HepG2 (cell line): ENCODE data around the gene POLN. TPM values are rescaled to one million over a fixed set of nuclear protein-coding genes. Genes with fewer than 3 reads are reported as not detected.
A peak's percentile ranks its signal among the peaks of the same experiment; 100 is the strongest.

Source experiments
- ESRRA ChIP-seq: sonication (generic); formaldehyde crosslinking; IDR thresholded peaks from 2 replicates; pipeline ENCODE4 v1.5.1; 2020; ENCODE audit warnings: mild to moderate bottlenecking, low read depth, missing genetic modification reagents
- ETV5 ChIP-seq: IDR thresholded peaks from 2 replicates; pipeline ENCODE4 v1.6.1; 2018; ENCODE audit warnings: missing biosample characterization, missing genetic modification reagents, inconsistent platforms, borderline replicate concordance
- FOXK1 ChIP-seq: sonication (generic); formaldehyde crosslinking; IDR thresholded peaks from 2 replicates; pipeline ENCODE4 v1.4.0; 2020; ENCODE audit warnings: low read depth, missing genetic modification reagents, borderline replicate concordance
- GPN1 ChIP-seq: sonication (generic); formaldehyde crosslinking; IDR thresholded peaks from 2 replicates; pipeline ENCODE4 v1.5.1; 2020; ENCODE audit warnings: missing genetic modification reagents, borderline replicate concordance
- MIER2 ChIP-seq: IDR thresholded peaks from 2 replicates; pipeline ENCODE4 v1.6.1; 2016; ENCODE audit warnings: missing biosample characterization, missing genetic modification reagents
- POLR2AphosphoS5 ChIP-seq: IDR thresholded peaks from 2 replicates; pipeline ENCODE4 v1.6.1; 2012; ENCODE audit warnings: low read depth, low read length
- RBM39 ChIP-seq: fragments of 200-400 bp; formaldehyde crosslinking; IDR thresholded peaks from one replicate; pipeline ENCODE4 v1.6.1; 2018; ENCODE audit warnings: antibody characterized with exemption, mild to moderate bottlenecking, low read depth, low read length; ENCODE audit not compliant: poor library complexity, severe bottlenecking
- REL ChIP-seq: sonication (generic); formaldehyde crosslinking; conservative IDR thresholded peaks from 2 replicates; pipeline ENCODE4 v1.8.0; 2022; ENCODE audit warnings: mild to moderate bottlenecking, missing genetic modification reagents, moderate library complexity
- RELA ChIP-seq: sonication (generic); formaldehyde crosslinking; IDR thresholded peaks from 2 replicates; pipeline ENCODE4 v1.4.0; 2020; ENCODE audit warnings: missing genetic modification reagents
- RXRA ChIP-seq: sonication (generic); formaldehyde crosslinking; IDR thresholded peaks from 2 replicates; pipeline ENCODE4 v1.5.1; 2020; ENCODE audit warnings: missing genetic modification reagents
- TOPORS ChIP-seq: sonication (generic); formaldehyde crosslinking; IDR thresholded peaks from 2 replicates; pipeline ENCODE4 v1.8.0; 2023; ENCODE audit warnings: mild to moderate bottlenecking, missing genetic modification reagents
- ZFX ChIP-seq: sonication (generic); formaldehyde crosslinking; IDR thresholded peaks from 2 replicates; pipeline ENCODE4 v1.4.0; 2020; ENCODE audit warnings: mild to moderate bottlenecking, low read depth, missing genetic modification reagents, moderate library complexity
- ZMYM2 ChIP-seq: sonication (generic); formaldehyde crosslinking; IDR thresholded peaks from 2 replicates; pipeline ENCODE4 v1.8.0; 2022; ENCODE audit warnings: mild to moderate bottlenecking, missing genetic modification reagents
- ZNF10 ChIP-seq: sonication (generic); formaldehyde crosslinking; IDR thresholded peaks from 2 replicates; pipeline ENCODE4 v1.4.0; 2020; ENCODE audit warnings: mild to moderate bottlenecking, low read depth, missing genetic modification reagents, borderline replicate concordance
- ZNF180 ChIP-seq: sonication (generic); formaldehyde crosslinking; IDR thresholded peaks from 2 replicates; pipeline ENCODE4 v1.4.0; 2020; ENCODE audit warnings: low read depth, missing genetic modification reagents, borderline replicate concordance
- ZNF235 ChIP-seq: sonication (generic); formaldehyde crosslinking; IDR thresholded peaks from 2 replicates; pipeline ENCODE4 v1.8.1; 2023; ENCODE audit warnings: mild to moderate bottlenecking, missing genetic modification reagents, borderline replicate concordance
- ZNF274 ChIP-seq: sonication (generic); formaldehyde crosslinking; IDR thresholded peaks from 2 replicates; pipeline ENCODE4 v1.5.1; 2020; ENCODE audit warnings: mild to moderate bottlenecking, missing genetic modification reagents
- ZNF292 ChIP-seq: sonication (generic); formaldehyde crosslinking; IDR thresholded peaks from 2 replicates; pipeline ENCODE4 v1.8.1; 2022; ENCODE audit warnings: mild to moderate bottlenecking, low read depth, missing genetic modification reagents, borderline replicate concordance
- ZNF614 ChIP-seq: IDR thresholded peaks from 2 replicates; pipeline ENCODE4 v1.6.1; 2018; ENCODE audit warnings: missing biosample characterization, missing genetic modification reagents, inconsistent platforms, borderline replicate concordance
- ZNF644 ChIP-seq: IDR thresholded peaks from 2 replicates; pipeline ENCODE4 v1.6.1; 2016; ENCODE audit warnings: low read depth
- ZNF776 ChIP-seq: sonication (generic); formaldehyde crosslinking; IDR thresholded peaks from 2 replicates; pipeline ENCODE4 v1.4.0; 2020; ENCODE audit warnings: mild to moderate bottlenecking, missing genetic modification reagents
- polyA plus RNA-seq, 8 experiments: library from polyadenylated mRNA; depleted of rRNA in 3 of 8; stranded (reverse) in 7 of 8; unstranded in 1 of 8; fragments of >200 nt; fragmentation: Illumina TruSeq in 4 of 8; extraction: Trizol in 4 of 8; gene quantifications; 2 replicates each; pipeline versions ENCODE4 v1.2.1 to v1.2.3, GENCODE V29; 2011 to 2016; ENCODE audit warnings: low read depth in 4 of 8, missing spikeins in 1 of 8, mixed read lengths in 1 of 8; ENCODE audit not compliant: insufficient read depth in 1 of 8
- total RNA-seq, 5 experiments: library from RNA; depleted of rRNA; stranded (reverse); fragments of >200 nt; fragmentation: Illumina TruSeq; extraction: Trizol; gene quantifications; 2 replicates each; pipeline ENCODE4 v1.2.3, GENCODE V29; 2016; ENCODE audit warnings: low read depth in 1 of 5
- TF ChIP-seq, protein P1 (sequence below): sonication (generic); formaldehyde crosslinking; IDR thresholded peaks from 2 replicates; pipeline ENCODE4 v1.4.0; 2020; ENCODE audit warnings: mild to moderate bottlenecking, missing genetic modification reagents
- TF ChIP-seq, protein P2 (sequence below): IDR thresholded peaks from 2 replicates; pipeline ENCODE4 v1.6.1; 2012; ENCODE audit warnings: low read depth, low read length, improper control_type of control experiment
- TF ChIP-seq, protein P3 (sequence below): sonication (generic); formaldehyde crosslinking; IDR thresholded peaks from 2 replicates; pipeline ENCODE4 v1.4.0; 2020; ENCODE audit warnings: low read depth, mild to moderate bottlenecking, missing genetic modification reagents
- TF ChIP-seq, protein P4 (sequence below): sonication (generic); formaldehyde crosslinking; IDR thresholded peaks from 2 replicates; pipeline ENCODE4 v1.8.0; 2022; ENCODE audit warnings: mild to moderate bottlenecking, missing genetic modification reagents; ENCODE audit not compliant: insufficient replicate concordance

POLN gene
- total and polyA plus RNA-seq, 2 of the 13 experiments (the other 11 are each of a cell fraction or from before 2014, with no cell fraction given), result 0.93 to 1.5 TPM

DNA sequence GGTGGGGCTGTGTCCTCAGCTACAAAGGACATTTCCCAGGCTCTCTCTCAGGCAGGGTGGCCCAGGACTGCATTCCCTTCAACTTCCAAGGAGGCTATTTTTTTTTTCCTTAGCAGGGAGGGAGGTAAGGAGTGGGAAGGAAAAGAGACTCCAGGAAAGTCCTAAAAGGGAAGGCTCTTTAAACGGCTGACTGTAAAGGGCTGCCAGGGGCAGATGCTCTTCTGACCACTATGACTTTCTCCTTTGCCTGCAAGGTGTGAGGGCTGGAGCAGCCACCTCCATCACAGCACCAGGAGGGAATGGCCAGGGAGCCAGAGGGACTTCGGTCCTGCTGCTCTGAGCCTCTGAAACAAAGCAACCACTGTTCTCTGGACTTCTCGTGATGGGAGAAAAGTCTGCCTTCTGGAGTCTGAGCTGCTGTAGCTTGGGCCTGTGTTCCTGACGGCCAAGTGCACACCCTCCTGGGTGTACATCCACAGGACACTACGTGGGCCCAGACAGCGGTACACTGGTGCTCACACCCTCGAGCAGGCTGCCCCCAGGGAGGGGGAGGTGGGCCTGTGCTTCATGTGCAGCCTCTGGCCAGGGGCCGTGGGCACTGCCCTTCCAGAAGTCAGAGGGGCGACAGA, 164.9 kb downstream of the POLN start (continued):
- TF ChIP-seq REL (CRISPR knock-in tag) (no peak), RBM39 (no peak), ETV5 (CRISPR knock-in tag) (no peak), ZNF180 (CRISPR knock-in tag) (no peak), TOPORS (no peak), ZNF10 (CRISPR knock-in tag) (no peak), MIER2 (no peak), ZNF274 (CRISPR knock-in tag) (0 out of 2 replicates have a peak, but pooled peaks have one; percentile 5), ZNF292 (CRISPR knock-in tag) (peak; percentile 81), RXRA (CRISPR knock-in tag) (peak; percentile 29; the same call in 1 of the 2 replicates), ZNF644 (CRISPR knock-in tag) (no peak), RELA (CRISPR knock-in tag) (no peak), ZFX (CRISPR knock-in tag) (peak; percentile 67; the same call in 1 of the 2 replicates), GPN1 (CRISPR knock-in tag) (no peak), ZNF235 (CRISPR knock-in tag) (no peak), ZNF776 (CRISPR knock-in tag) (no peak), POLR2AphosphoS5 (no peak), ZNF614 (CRISPR knock-in tag) (no peak), ZMYM2 (CRISPR knock-in tag) (no peak), FOXK1 (no peak), ESRRA (CRISPR knock-in tag) (no peak)
- TF ChIP-seq, protein P1, sequence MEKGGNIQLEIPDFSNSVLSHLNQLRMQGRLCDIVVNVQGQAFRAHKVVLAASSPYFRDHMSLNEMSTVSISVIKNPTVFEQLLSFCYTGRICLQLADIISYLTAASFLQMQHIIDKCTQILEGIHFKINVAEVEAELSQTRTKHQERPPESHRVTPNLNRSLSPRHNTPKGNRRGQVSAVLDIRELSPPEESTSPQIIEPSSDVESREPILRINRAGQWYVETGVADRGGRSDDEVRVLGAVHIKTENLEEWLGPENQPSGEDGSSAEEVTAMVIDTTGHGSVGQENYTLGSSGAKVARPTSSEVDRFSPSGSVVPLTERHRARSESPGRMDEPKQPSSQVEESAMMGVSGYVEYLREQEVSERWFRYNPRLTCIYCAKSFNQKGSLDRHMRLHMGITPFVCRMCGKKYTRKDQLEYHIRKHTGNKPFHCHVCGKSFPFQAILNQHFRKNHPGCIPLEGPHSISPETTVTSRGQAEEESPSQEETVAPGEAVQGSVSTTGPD (CRISPR knock-in tag), result no peak
- TF ChIP-seq, protein P2, sequence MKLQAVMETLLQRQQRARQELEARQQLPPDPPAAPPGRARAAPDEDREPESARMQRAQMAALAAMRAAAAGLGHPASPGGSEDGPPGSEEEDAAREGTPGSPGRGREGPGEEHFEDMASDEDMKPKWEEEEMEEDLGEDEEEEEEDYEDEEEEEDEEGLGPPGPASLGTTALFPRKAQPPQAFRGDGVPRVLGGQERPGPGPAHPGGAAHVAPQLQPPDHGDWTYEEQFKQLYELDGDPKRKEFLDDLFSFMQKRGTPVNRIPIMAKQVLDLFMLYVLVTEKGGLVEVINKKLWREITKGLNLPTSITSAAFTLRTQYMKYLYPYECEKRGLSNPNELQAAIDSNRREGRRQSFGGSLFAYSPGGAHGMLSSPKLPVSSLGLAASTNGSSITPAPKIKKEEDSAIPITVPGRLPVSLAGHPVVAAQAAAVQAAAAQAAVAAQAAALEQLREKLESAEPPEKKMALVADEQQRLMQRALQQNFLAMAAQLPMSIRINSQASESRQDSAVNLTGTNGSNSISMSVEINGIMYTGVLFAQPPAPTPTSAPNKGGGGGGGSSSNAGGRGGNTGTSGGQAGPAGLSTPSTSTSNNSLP, result no peak
- TF ChIP-seq, protein P3, sequence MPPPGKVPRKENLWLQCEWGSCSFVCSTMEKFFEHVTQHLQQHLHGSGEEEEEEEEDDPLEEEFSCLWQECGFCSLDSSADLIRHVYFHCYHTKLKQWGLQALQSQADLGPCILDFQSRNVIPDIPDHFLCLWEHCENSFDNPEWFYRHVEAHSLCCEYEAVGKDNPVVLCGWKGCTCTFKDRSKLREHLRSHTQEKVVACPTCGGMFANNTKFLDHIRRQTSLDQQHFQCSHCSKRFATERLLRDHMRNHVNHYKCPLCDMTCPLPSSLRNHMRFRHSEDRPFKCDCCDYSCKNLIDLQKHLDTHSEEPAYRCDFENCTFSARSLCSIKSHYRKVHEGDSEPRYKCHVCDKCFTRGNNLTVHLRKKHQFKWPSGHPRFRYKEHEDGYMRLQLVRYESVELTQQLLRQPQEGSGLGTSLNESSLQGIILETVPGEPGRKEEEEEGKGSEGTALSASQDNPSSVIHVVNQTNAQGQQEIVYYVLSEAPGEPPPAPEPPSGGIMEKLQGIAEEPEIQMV (CRISPR knock-in tag), result no peak
- TF ChIP-seq, protein P4, sequence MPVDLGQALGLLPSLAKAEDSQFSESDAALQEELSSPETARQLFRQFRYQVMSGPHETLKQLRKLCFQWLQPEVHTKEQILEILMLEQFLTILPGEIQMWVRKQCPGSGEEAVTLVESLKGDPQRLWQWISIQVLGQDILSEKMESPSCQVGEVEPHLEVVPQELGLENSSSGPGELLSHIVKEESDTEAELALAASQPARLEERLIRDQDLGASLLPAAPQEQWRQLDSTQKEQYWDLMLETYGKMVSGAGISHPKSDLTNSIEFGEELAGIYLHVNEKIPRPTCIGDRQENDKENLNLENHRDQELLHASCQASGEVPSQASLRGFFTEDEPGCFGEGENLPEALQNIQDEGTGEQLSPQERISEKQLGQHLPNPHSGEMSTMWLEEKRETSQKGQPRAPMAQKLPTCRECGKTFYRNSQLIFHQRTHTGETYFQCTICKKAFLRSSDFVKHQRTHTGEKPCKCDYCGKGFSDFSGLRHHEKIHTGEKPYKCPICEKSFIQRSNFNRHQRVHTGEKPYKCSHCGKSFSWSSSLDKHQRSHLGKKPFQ (CRISPR knock-in tag), result no peak
